BJ (cell line): ENCODE measurements around the gene FBXO28. TPM values are rescaled to one million over a fixed set of nuclear protein-coding genes. Genes with fewer than 3 reads are reported as not detected.
A peak's percentile ranks its signal among the peaks of the same experiment; 100 is the strongest.
"Not testable (repeated sequence)": the region's sequence is repeated elsewhere in the genome, so short reads cannot be mapped to it uniquely, and the experiment has no call there.

Source experiments
- CTCF ChIA-PET: fragments of 350-600 bp; formaldehyde crosslinking; extraction: SDS; loops from one replicate; lab custom pipeline; 2021; ENCODE audit warnings: antibody characterized with exemption, inconsistent platforms; lab: Yijun Ruan, JAX
- POLR2A ChIA-PET: fragments of 300-600 bp; sonication (Branson Sonifier 250); formaldehyde crosslinking; extraction: SDS; loops from one replicate; lab custom pipeline; 2021; ENCODE audit warnings: antibody characterized with exemption; lab: Charles Lee
- DNase-seq: peaks from one replicate; pipeline ENCODE4 v3.0.0-alpha.2; 2011; ENCODE audit warnings: low read depth
- H3K27me3 ChIP-seq: 2 replicates; pipeline ENCODE4 v1.6.0; 2011; ENCODE audit warnings: low read length; ENCODE audit not compliant: control insufficient read depth, insufficient read depth
- H3K36me3 ChIP-seq: 2 replicates; pipeline ENCODE4 v1.5.1; 2011; ENCODE audit warnings: low read length; ENCODE audit not compliant: control insufficient read depth, insufficient read depth
- H3K4me3 ChIP-seq: 2 replicates; pipeline ENCODE4 v1.5.1; 2011; ENCODE audit warnings: low read depth, mild to moderate bottlenecking, control low read depth, low read length
- polyA plus RNA-seq: library from polyadenylated mRNA; depleted of rRNA; stranded (reverse); fragments of >200 nt; gene quantifications from 2 replicates; pipeline ENCODE4 v1.2.3, GENCODE V29; 2011; rRNA removed
- small RNA-seq: library from RNA; depleted of rRNA; stranded (forward); fragments of <200 nt; gene quantifications from one replicate; pipeline ENCODE3, GENCODE V24; 2012; ENCODE audit warnings: low replicate concordance, low read depth; ENCODE audit not compliant: insufficient read length
- TF ChIP-seq, protein P1 (sequence below): IDR thresholded peaks from 2 replicates; pipeline ENCODE4 v1.5.1; 2011; ENCODE audit warnings: low read depth, mild to moderate bottlenecking, control low read depth, inconsistent platforms, low read length, moderate library complexity; ENCODE audit not compliant: insufficient read depth

FBXO28 gene
- polyA plus RNA-seq, 1 experiment = 10.8 TPM

- H3K4me3 ChIP-seq = no peak overlapping the region
- ChIA-PET CTCF (interaction anchor here (0.6 to 1.5 kb wide), 2 partner anchors 11 to 161 kb away, joined by 3 read pairs; no protein-coding TSS in a partner anchor), POLR2A (interaction anchor here (0.6 kb wide), 1 partner anchor 53 kb away, joined by 4 read pairs; no protein-coding TSS in a partner anchor)
- TF ChIP-seq, protein P1, sequence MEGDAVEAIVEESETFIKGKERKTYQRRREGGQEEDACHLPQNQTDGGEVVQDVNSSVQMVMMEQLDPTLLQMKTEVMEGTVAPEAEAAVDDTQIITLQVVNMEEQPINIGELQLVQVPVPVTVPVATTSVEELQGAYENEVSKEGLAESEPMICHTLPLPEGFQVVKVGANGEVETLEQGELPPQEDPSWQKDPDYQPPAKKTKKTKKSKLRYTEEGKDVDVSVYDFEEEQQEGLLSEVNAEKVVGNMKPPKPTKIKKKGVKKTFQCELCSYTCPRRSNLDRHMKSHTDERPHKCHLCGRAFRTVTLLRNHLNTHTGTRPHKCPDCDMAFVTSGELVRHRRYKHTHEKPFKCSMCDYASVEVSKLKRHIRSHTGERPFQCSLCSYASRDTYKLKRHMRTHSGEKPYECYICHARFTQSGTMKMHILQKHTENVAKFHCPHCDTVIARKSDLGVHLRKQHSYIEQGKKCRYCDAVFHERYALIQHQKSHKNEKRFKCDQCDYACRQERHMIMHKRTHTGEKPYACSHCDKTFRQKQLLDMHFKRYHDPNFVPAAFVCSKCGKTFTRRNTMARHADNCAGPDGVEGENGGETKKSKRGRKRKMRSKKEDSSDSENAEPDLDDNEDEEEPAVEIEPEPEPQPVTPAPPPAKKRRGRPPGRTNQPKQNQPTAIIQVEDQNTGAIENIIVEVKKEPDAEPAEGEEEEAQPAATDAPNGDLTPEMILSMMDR = no peak
- no peaks in the 10 kb centered on the region for H3K36me3 ChIP-seq
- DNase-seq = peak; percentile 56
- H3K27me3 ChIP-seq = no peaks in the 10 kb centered on the region
Measured at GRCh38 chr1:224203243-224204016, 89.5 kb downstream of the FBXO28 start.

DNA sequence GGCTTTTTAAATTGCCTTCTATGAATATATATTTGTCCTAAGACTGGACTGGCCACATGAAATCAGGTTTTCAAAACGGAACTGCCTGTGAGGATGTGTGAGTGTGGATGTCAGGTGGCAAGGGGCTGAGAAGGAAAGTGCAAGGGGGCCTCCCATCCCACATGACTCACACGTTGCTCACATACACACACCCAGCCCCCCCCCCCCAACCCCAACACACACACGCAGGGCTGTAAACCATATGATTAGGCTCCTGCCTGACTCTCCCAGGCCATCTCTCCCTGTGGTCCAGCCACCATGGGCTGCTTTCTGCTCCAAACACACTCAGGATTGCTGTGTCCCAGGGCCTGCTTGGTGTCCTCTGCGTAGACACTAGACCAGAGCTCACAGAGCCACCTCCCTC lies 91.5 kb downstream of the FBXO28 start:
- TF ChIP-seq, protein P1 = no peak
- ChIA-PET POLR2A (interaction anchor here (0.6 kb wide), 2 partner anchors 18 to 74 kb away, joined by 3 to 4 read pairs; no protein-coding TSS in a partner anchor), CTCF (no interaction called here)
- Histone ChIP-seq H3K4me3 (no peak overlapping the region), H3K36me3 (no peaks in the 10 kb centered on the region), H3K27me3 (no peaks in the 10 kb centered on the region)
- no peak for DNase-seq

DNA sequence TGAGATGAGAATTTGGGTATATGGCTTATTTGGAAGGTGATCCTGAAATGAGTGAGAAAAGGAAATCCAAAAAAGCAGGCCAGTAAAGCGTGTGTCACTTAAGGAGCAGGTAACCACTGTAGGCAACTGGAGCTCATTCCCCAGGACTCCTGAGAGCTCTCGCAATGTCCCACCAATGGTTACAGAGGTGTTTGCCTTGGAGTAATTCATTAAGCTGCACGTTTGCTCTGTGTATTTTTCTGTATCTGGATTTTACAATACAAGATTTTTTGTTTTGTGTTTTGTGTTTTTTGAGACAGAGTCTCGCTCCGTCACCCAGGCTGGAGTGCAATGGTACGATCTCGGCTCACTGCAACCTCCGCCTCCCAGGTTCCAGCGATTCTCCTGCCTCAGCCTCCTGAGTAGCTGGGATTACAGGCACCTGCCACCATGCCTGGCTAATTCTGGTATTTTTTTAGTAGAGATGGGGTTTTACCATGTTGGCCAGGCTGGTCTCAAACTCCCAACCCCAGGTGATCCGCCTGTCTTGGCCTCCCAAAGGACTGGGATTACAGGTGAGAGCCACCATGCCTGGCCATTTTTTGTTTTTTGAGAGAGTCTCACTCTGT lies 92.1 kb downstream of the FBXO28 start:
- H3K27me3 ChIP-seq, CTCF ChIA-PET, H3K4me3 ChIP-seq, H3K36me3 ChIP-seq, DNase-seq, POLR2A ChIA-PET: not testable (repeated sequence)

DNA sequence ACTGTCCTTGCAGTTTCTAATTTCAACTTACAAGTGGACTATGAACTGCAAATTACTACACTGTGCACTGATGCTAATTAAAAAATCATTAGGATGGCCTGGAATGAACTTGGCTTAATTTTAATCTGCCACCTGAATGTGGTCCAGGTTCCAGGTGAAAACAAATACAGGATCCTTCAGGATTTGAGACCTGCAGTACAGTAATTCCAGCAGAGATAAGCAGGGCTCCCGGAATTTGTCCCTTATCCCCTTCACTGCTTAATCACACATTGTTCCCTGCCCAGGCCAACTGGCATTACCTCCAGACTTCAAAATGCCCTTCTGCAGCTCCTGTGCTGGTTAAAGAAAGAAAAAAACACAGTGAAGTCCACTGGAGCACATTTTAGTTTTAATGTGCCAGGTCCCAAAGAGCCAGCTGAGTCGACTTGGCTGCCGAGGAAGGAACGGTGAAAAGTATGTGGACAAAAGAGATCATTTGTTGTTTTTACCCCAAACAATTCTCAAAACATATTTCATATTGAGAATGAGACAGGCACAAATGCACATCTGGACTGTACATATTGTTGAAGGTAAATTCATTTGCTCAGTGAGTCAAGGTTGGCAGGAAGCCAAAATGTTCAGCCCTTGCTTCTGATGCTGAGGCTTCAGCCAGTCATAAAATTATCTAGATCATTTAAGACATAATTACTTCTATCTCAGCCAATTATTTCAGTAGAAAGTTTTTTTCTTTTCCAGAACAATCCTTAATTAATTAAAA lies 97.5 kb downstream of the FBXO28 start:
- DNase-seq = no peak
- Histone ChIP-seq H3K36me3 (no peaks in the 10 kb centered on the region), H3K27me3 (no peaks in the 10 kb centered on the region), H3K4me3 (no peak overlapping the region)
- ChIA-PET CTCF (no interaction called here), POLR2A (no interaction called here)
- TF ChIP-seq, protein P1 = no peak

Small RNA genes lying within 50 kb of the gene (small RNA-seq; reads per million reads assigned to genes)
- gene AC092809.3 (not detected), gene RF00139 (not detected), gene RN7SKP49 (not detected)

Other genes with a start within 250 kb of the FBXO28 start
- 77.2 and 152 TPM in 2 replicates for gene DEGS1, start 69.1 kb downstream of the FBXO28 start, polyA plus RNA-seq
- gene NVL, start 216.1 kb downstream of the FBXO28 start, polyA plus RNA-seq = 13.2 and 17.9 TPM in 2 replicates
- gene CNIH4, start 242.8 kb downstream of the FBXO28 start, polyA plus RNA-seq = 23.6 and 57.5 TPM in 2 replicates